Liver (tissue), 9 donors: ENCODE results near the gene APBA1. TPM values are rescaled to one million over a fixed set of nuclear protein-coding genes. Genes with fewer than 3 reads are reported as not detected.

ENCODE experiments used
- DNase-seq: peaks from one replicate; pipeline ENCODE4 v3.0.0-alpha.2; 2017; ENCODE audit warnings: low spot score
- H3K27ac ChIP-seq, 2 donors: one replicate each; pipeline ENCODE4 v1.7.0; 2013; ENCODE audit warnings: inconsistent platforms in 2 of 2, low read length in 2 of 2, control low read depth in 1 of 2, low read depth in 1 of 2, mild to moderate bottlenecking in 1 of 2
- H3K27me3 ChIP-seq, 4 donors: one replicate each; pipeline versions ENCODE4 v1.6.1 to v1.7.0; 2013; ENCODE audit warnings: low read length in 3 of 4, inconsistent platforms in 1 of 4, mild to moderate bottlenecking in 1 of 4, moderate library complexity in 1 of 4; ENCODE audit not compliant: control insufficient read depth in 4 of 4, insufficient read depth in 4 of 4
- H3K36me3 ChIP-seq, 4 donors: one replicate each; pipeline versions ENCODE4 v1.6.1 to v1.7.0; 2013; ENCODE audit warnings: low read length in 3 of 4, mild to moderate bottlenecking in 3 of 4, low read depth in 1 of 4, moderate library complexity in 1 of 4; ENCODE audit not compliant: control insufficient read depth in 4 of 4, insufficient read depth in 3 of 4
- H3K4me1 ChIP-seq, 4 donors: one replicate each; pipeline versions ENCODE4 v1.6.1 to v1.7.0; 2013; ENCODE audit warnings: low read length in 3 of 4, mild to moderate bottlenecking in 3 of 4, moderate library complexity in 1 of 4; ENCODE audit not compliant: control insufficient read depth in 4 of 4, insufficient read depth in 4 of 4
- H3K4me3 ChIP-seq, 3 donors: one replicate each; pipeline versions ENCODE4 v1.6.1 to v1.7.0; 2013; ENCODE audit warnings: low read length in 3 of 3, control low read depth in 1 of 3, low read depth in 1 of 3, mild to moderate bottlenecking in 1 of 3
- H3K9ac ChIP-seq, 2 donors: one replicate each; pipeline ENCODE4 v1.7.0; 2013; ENCODE audit warnings: low read length in 2 of 2, mild to moderate bottlenecking in 2 of 2, moderate library complexity in 2 of 2, control low read depth in 1 of 2, low read depth in 1 of 2
- H3K9me3 ChIP-seq, 4 donors: one replicate each; pipeline versions ENCODE4 v1.6.1 to v1.7.0; 2013; ENCODE audit warnings: low read length in 3 of 4; ENCODE audit not compliant: control insufficient read depth in 4 of 4
- ATF3 ChIP-seq: IDR thresholded peaks from 2 replicates; pipeline ENCODE4 v1.6.1; 2016; ENCODE audit warnings: antibody characterized with exemption
- EGR1 ChIP-seq, 2 donors: IDR thresholded peaks; 2 replicates each; pipeline ENCODE4 v1.6.1; 2016 to 2018; ENCODE audit warnings: antibody characterized with exemption in 2 of 2, low read depth in 2 of 2
- FOXA1 ChIP-seq: IDR thresholded peaks from 2 replicates; pipeline ENCODE4 v1.6.1; 2016; ENCODE audit warnings: antibody characterized with exemption
- FOXA2 ChIP-seq: IDR thresholded peaks from 2 replicates; pipeline ENCODE4 v1.6.1; 2016; ENCODE audit warnings: antibody characterized with exemption
- GABPA ChIP-seq, 2 donors: IDR thresholded peaks in 1 of 2; conservative IDR thresholded peaks in 1 of 2; 2 replicates each; pipeline ENCODE4 v1.6.1; 2016; ENCODE audit warnings: antibody characterized with exemption in 2 of 2, mild to moderate bottlenecking in 1 of 2, moderate library complexity in 1 of 2
- HNF4A ChIP-seq, 2 donors: conservative IDR thresholded peaks; 2 replicates each; pipeline ENCODE4 v1.6.1; 2016; ENCODE audit warnings: antibody characterized with exemption in 2 of 2, mild to moderate bottlenecking in 2 of 2
- HNF4G ChIP-seq: IDR thresholded peaks from 2 replicates; pipeline ENCODE4 v1.6.1; 2016; ENCODE audit warnings: antibody characterized with exemption
- JUND ChIP-seq, 2 donors: IDR thresholded peaks; 2 replicates each; pipeline ENCODE4 v1.6.1; 2016; ENCODE audit warnings: antibody characterized with exemption in 2 of 2
- NR2F2 ChIP-seq: IDR thresholded peaks from 2 replicates; pipeline ENCODE4 v1.6.1; 2016; ENCODE audit warnings: antibody characterized with exemption
- RAD21 ChIP-seq, 2 donors: IDR thresholded peaks; 2 replicates each; pipeline ENCODE4 v1.6.1; 2016; ENCODE audit warnings: antibody characterized with exemption in 2 of 2, mild to moderate bottlenecking in 2 of 2
- REST ChIP-seq: IDR thresholded peaks from 2 replicates; pipeline ENCODE4 v1.6.1; 2016; ENCODE audit warnings: antibody characterized with exemption, mild to moderate bottlenecking
- RXRA ChIP-seq, 2 donors: IDR thresholded peaks; 2 replicates each; pipeline ENCODE4 v1.6.1; 2017 to 2018; ENCODE audit warnings: antibody characterized with exemption in 2 of 2, mild to moderate bottlenecking in 1 of 2
- SP1 ChIP-seq: IDR thresholded peaks from 2 replicates; pipeline ENCODE4 v1.6.1; 2018; ENCODE audit warnings: antibody characterized with exemption, mild to moderate bottlenecking
- TAF1 ChIP-seq: conservative IDR thresholded peaks from 2 replicates; pipeline ENCODE4 v1.6.1; 2016; ENCODE audit warnings: antibody characterized with exemption, mild to moderate bottlenecking
- YY1 ChIP-seq: IDR thresholded peaks from 2 replicates; pipeline ENCODE4 v1.6.1; 2016; ENCODE audit warnings: antibody characterized with exemption, mild to moderate bottlenecking
- ZBTB33 ChIP-seq: IDR thresholded peaks from 2 replicates; pipeline ENCODE4 v1.6.1; 2016; ENCODE audit warnings: antibody characterized with exemption
- WGBS: extraction: QIAGEN DNeasy Blood & Tissue Kit; methylation state at CpG from one replicate; pipeline ENCODE4 v1.1.7; 2013; 5-methylcytosine and 5-hydroxymethylcytosine counted together
- polyA plus RNA-seq, 2 donors: library from polyadenylated mRNA; stranded (reverse) in 1 of 2; unstranded in 1 of 2; fragments of 200-250 nt in 1 of 2; fragments of >200 nt in 1 of 2; fragmentation: Nextera tagmentation in 1 of 2; extraction: Ambion mirVana in 1 of 2; gene quantifications; one replicate each; pipeline versions ENCODE4 v1.2.1 to v1.2.3, GENCODE V29; 2013 to 2015
- total RNA-seq, 2 donors: library from RNA; depleted of rRNA; stranded (reverse); fragments of >200 nt; gene quantifications; one replicate each; pipeline ENCODE4 v1.2.3, GENCODE V29; 2014
- TF ChIP-seq, protein P1 (sequence below): IDR thresholded peaks from 2 replicates; pipeline ENCODE4 v1.6.1; 2016; ENCODE audit warnings: antibody characterized with exemption
- TF ChIP-seq, protein P2 (sequence below): fragments of 150-350 bp; IDR thresholded peaks from 2 replicates; pipeline ENCODE4 v1.5.1; 2017; ENCODE audit warnings: improper control_type of control experiment, low read depth, low read length; ENCODE audit not compliant: missing input control
- donor health status: healthy.
- donor health status: healthy.
- donor health status: healthy.
- donor health status: healthy.
- donor health status: healthy.

Gene APBA1
- total and polyA plus RNA-seq, 4 donors, result 2.8 to 19.0 (median 6.1) TPM

- WGBS, result 76% methylated on average over 6 of the region's 6 CpGs
- no peaks in the 10 kb centered on the region for H3K36me3 ChIP-seq
These were observed 196.2 kb downstream of the APBA1 start for GRCh38 chr9:69476016-69476415.

DNA sequence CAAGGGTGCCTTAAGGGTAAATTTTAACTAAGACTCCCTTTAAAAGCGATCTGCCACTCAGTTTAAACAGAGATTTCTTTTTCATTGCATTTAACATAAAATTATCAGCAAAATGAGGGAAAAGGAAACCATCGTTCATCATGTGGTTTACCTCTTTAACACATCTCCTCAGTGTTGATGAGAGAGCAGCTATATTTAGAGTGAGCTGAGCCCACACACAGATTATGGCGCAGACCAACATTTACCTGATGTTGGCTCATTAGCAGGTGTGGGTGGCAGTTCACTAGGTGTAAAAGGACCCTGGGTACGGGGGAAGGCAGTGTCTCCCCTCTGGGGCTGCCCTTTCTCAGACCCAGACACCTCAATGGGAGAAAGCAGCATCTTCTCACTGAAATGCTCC is 197.3 kb downstream of the APBA1 start:
- Histone ChIP-seq H3K9me3 (no peaks in the 10 kb centered on the region), H3K4me1 (peaks cover 5 to 28% (median 23%) of the 10 kb centered on the region in 4 donors), H3K4me3 (no peak overlapping the region), H3K27me3 (no peaks in the 10 kb centered on the region), H3K9ac (no peak overlapping the region), H3K36me3 (no peaks in the 10 kb centered on the region), H3K27ac (no peak overlapping the region)
- DNase-seq, result no peak
- TF ChIP-seq RAD21 (IDR thresholded peaks at IDR 0.05), result no peak
- TF ChIP-seq, protein P1, sequence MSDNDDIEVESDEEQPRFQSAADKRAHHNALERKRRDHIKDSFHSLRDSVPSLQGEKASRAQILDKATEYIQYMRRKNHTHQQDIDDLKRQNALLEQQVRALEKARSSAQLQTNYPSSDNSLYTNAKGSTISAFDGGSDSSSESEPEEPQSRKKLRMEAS, result no peak
- TF ChIP-seq SP1, result no peak
- no peak for TF ChIP-seq YY1
- no peak for TF ChIP-seq REST
- TF ChIP-seq GABPA (IDR thresholded peaks at IDR 0.05 in 1 of 2, conservative IDR thresholded peaks at IDR 0.05 in 1 of 2), result no peak
- no peak for TF ChIP-seq EGR1 (IDR thresholded peaks at IDR 0.05; ENCODE audit: low read depth in 2 of 2)
- no peak for TF ChIP-seq HNF4G
- TF ChIP-seq ATF3, result no peak
- TF ChIP-seq NR2F2, result no peak
- TF ChIP-seq FOXA1, result no peak
- no peak for TF ChIP-seq JUND (IDR thresholded peaks at IDR 0.05)
- no peak for TF ChIP-seq ZBTB33
- TF ChIP-seq, protein P2, sequence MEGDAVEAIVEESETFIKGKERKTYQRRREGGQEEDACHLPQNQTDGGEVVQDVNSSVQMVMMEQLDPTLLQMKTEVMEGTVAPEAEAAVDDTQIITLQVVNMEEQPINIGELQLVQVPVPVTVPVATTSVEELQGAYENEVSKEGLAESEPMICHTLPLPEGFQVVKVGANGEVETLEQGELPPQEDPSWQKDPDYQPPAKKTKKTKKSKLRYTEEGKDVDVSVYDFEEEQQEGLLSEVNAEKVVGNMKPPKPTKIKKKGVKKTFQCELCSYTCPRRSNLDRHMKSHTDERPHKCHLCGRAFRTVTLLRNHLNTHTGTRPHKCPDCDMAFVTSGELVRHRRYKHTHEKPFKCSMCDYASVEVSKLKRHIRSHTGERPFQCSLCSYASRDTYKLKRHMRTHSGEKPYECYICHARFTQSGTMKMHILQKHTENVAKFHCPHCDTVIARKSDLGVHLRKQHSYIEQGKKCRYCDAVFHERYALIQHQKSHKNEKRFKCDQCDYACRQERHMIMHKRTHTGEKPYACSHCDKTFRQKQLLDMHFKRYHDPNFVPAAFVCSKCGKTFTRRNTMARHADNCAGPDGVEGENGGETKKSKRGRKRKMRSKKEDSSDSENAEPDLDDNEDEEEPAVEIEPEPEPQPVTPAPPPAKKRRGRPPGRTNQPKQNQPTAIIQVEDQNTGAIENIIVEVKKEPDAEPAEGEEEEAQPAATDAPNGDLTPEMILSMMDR, result no peak
- no peak for TF ChIP-seq FOXA2
- TF ChIP-seq TAF1, result no peak
- TF ChIP-seq RXRA (IDR thresholded peaks at IDR 0.05), result no peak
- no peak for TF ChIP-seq HNF4A (conservative IDR thresholded peaks at IDR 0.05)
- 88% methylated on average over 4 of the region's 4 CpGs for WGBS

More at GRCh38 chr9:69476016-69476415, 196.2 kb downstream of the APBA1 start:
- Histone ChIP-seq H3K27me3 (no peaks in the 10 kb centered on the region), H3K9ac (no peak overlapping the region), H3K9me3 (no peaks in the 10 kb centered on the region), H3K27ac (no peak overlapping the region), H3K4me3 (no peak overlapping the region), H3K4me1 (peaks cover 0 to 18% (median 14%) of the 10 kb centered on the region in 4 donors)
- DNase-seq, result no peak
- TF ChIP-seq HNF4G (no peak), ZBTB33 (no peak)
